IMR-90 (cell line): ENCODE results near the gene UBASH3A. TPM values are rescaled to one million over a fixed set of nuclear protein-coding genes. Genes with fewer than 3 reads are reported as not detected.

Experiments used
- ATAC-seq: fragments of 200-7000 bp; cut with Tn5 transposase; 2 replicates; pipeline ENCODE4 v1.9.1; 2020; ENCODE audit warnings: low read depth, mild to moderate bottlenecking, moderate library complexity
- BruUV-seq: library from RNA; stranded (reverse); fragments of 400-500 nt; replicated peaks from 2 replicates; lab custom pipeline; 2021; lab: Mats Ljungman, UMichigan
- CTCF ChIA-PET: fragments of 300-600 bp; formaldehyde crosslinking; extraction: SDS; loops from one replicate; lab custom pipeline; 2021; ENCODE audit warnings: antibody characterized with exemption; lab: Yijun Ruan, JAX
- POLR2A ChIA-PET: fragments of 300-600 bp; sonication (Branson Sonifier 250); formaldehyde crosslinking; loops from one replicate; lab custom pipeline; 2022; ENCODE audit warnings: antibody characterized with exemption; ENCODE audit not compliant: unreplicated experiment; lab: Charles Lee
- DNase-seq: peaks from one replicate; pipeline ENCODE4 v3.0.0; 2013
- H2AFZ ChIP-seq: replicated peaks from 2 replicates; pipeline ENCODE3; 2013; ENCODE audit warnings: low read length, mild to moderate bottlenecking; ENCODE audit not compliant: poor library complexity
- H2AK5ac ChIP-seq: 2 replicates; pipeline ENCODE4 v1.6.1; 2013; ENCODE audit warnings: low read depth, low read length, inconsistent platforms
- H2AK9ac ChIP-seq: replicated peaks from 2 replicates; pipeline ENCODE3; 2013; ENCODE audit warnings: mild to moderate bottlenecking, low read depth, low read length, moderate library complexity; ENCODE audit not compliant: poor library complexity
- H2BK120ac ChIP-seq: 2 replicates; pipeline ENCODE4 v1.6.1; 2013; ENCODE audit warnings: low read depth, low read length, inconsistent platforms
- H2BK15ac ChIP-seq: 3 replicates; pipeline ENCODE4 v1.6.1; 2013; ENCODE audit warnings: low read depth, low read length, inconsistent platforms
- H2BK20ac ChIP-seq: 2 replicates; pipeline ENCODE4 v1.6.1; 2013; ENCODE audit warnings: low read depth, mild to moderate bottlenecking, inconsistent platforms, low read length, moderate library complexity
- H2BK5ac ChIP-seq: 2 replicates; pipeline ENCODE4 v1.6.1; 2013; ENCODE audit warnings: mild to moderate bottlenecking, low read depth, low read length, inconsistent platforms; ENCODE audit not compliant: poor library complexity, severe bottlenecking
- H3K14ac ChIP-seq: replicated peaks from 2 replicates; pipeline ENCODE4 v1.6.1; 2013; ENCODE audit warnings: low read depth, low read length, inconsistent platforms
- H3K18ac ChIP-seq: 2 replicates; pipeline ENCODE4 v1.6.1; 2013; ENCODE audit warnings: low read depth, low read length, control low read depth
- H3K23ac ChIP-seq: 2 replicates; pipeline ENCODE4 v1.6.1; 2013; ENCODE audit warnings: low read depth, low read length, inconsistent platforms
- H3K27ac ChIP-seq: 2 replicates; pipeline ENCODE4 v1.5.1; 2013; ENCODE audit warnings: mild to moderate bottlenecking, control low read depth, low read length; ENCODE audit not compliant: insufficient read depth
- H3K27me3 ChIP-seq: 2 replicates; pipeline ENCODE4 v1.6.1; 2013; ENCODE audit warnings: low read length; ENCODE audit not compliant: control insufficient read depth, insufficient read depth
- H3K36me3 ChIP-seq: 2 replicates; pipeline ENCODE4 v1.6.1; 2013; ENCODE audit warnings: low read length, mixed read lengths; ENCODE audit not compliant: control insufficient read depth, insufficient read depth
- H3K4ac ChIP-seq: 2 replicates; pipeline ENCODE4 v1.6.1; 2013; ENCODE audit warnings: low read depth, low read length, inconsistent platforms
- H3K4me1 ChIP-seq: 2 replicates; pipeline ENCODE4 v1.6.1; 2013; ENCODE audit warnings: low read length, mixed read lengths; ENCODE audit not compliant: control insufficient read depth, insufficient read depth
- H3K4me2 ChIP-seq: 2 replicates; pipeline ENCODE4 v1.6.1; 2013; ENCODE audit warnings: low read depth, mild to moderate bottlenecking, control low read depth, low read length, moderate library complexity
- H3K4me3 ChIP-seq: 2 replicates; pipeline ENCODE4 v1.5.1; 2013; ENCODE audit warnings: low read depth, mild to moderate bottlenecking, control low read depth, low read length, moderate library complexity; ENCODE audit not compliant: insufficient read depth
- H3K56ac ChIP-seq: 2 replicates; pipeline ENCODE4 v1.6.1; 2013; ENCODE audit warnings: low read length, inconsistent platforms; ENCODE audit not compliant: insufficient read depth; ENCODE audit errors: extremely low read depth
- H3K79me1 ChIP-seq, 2 experiments: 2 replicates each; pipeline ENCODE4 v1.6.1; 2013; ENCODE audit warnings: low read length in 2 of 2, inconsistent platforms in 1 of 2, low read depth in 1 of 2
- H3K9ac ChIP-seq: 2 replicates; pipeline ENCODE4 v1.6.1; 2013; ENCODE audit warnings: low read depth, low read length, control low read depth
- H3K9me1 ChIP-seq: 2 replicates; pipeline ENCODE4 v1.6.1; 2013; ENCODE audit warnings: low read length, inconsistent platforms; ENCODE audit not compliant: insufficient read depth
- H3K9me3 ChIP-seq: 2 replicates; pipeline ENCODE4 v1.6.1; 2013; ENCODE audit warnings: low read length; ENCODE audit not compliant: control insufficient read depth, insufficient read depth
- H4K20me1 ChIP-seq: 2 replicates; pipeline ENCODE4 v1.6.1; 2013; ENCODE audit warnings: low read length, inconsistent platforms; ENCODE audit not compliant: insufficient read depth
- H4K5ac ChIP-seq: 2 replicates; pipeline ENCODE4 v1.6.1; 2013; ENCODE audit warnings: mild to moderate bottlenecking, low read depth, low read length, control low read depth
- H4K8ac ChIP-seq, 2 experiments: 2 replicates each; pipeline ENCODE4 v1.6.1; 2013; ENCODE audit warnings: low read depth in 2 of 2, low read length in 2 of 2, control low read depth in 1 of 2, inconsistent platforms in 1 of 2
- H4K91ac ChIP-seq: 2 replicates; pipeline ENCODE4 v1.6.1; 2013; ENCODE audit warnings: low read depth, low read length, inconsistent platforms; ENCODE audit not compliant: insufficient read depth
- CEBPB ChIP-seq: IDR thresholded peaks from 2 replicates; pipeline ENCODE4 v1.6.1; 2012; ENCODE audit warnings: low read depth, low read length, improper control_type of control experiment
- CHD1 ChIP-seq: IDR thresholded peaks from 2 replicates; pipeline ENCODE4 v1.6.1; 2012; ENCODE audit warnings: low read depth, low read length, improper control_type of control experiment
- CTCF ChIP-seq: conservative IDR thresholded peaks from 2 replicates; pipeline ENCODE4 v1.5.1; 2012; ENCODE audit warnings: mild to moderate bottlenecking, low read depth, low read length, improper control_type of control experiment
- MAZ ChIP-seq: IDR thresholded peaks from 2 replicates; pipeline ENCODE4 v1.6.1; 2012; ENCODE audit warnings: low read depth, mild to moderate bottlenecking, low read length, improper control_type of control experiment, moderate library complexity, borderline replicate concordance
- MXI1 ChIP-seq: IDR thresholded peaks from 2 replicates; pipeline ENCODE4 v1.6.1; 2012; ENCODE audit warnings: low read depth, mild to moderate bottlenecking, low read length, moderate library complexity, borderline replicate concordance
- RAD21 ChIP-seq: IDR thresholded peaks from 2 replicates; pipeline ENCODE4 v1.6.1; 2012; ENCODE audit warnings: low read length, improper control_type of control experiment
- RCOR1 ChIP-seq: IDR thresholded peaks from 2 replicates; pipeline ENCODE4 v1.6.1; 2012; ENCODE audit warnings: mild to moderate bottlenecking, low read length, improper control_type of control experiment; ENCODE audit not compliant: insufficient replicate concordance
- SMC3 ChIP-seq: fragments of 150-350 bp; IDR thresholded peaks from 2 replicates; pipeline ENCODE4 v1.6.1; 2016; ENCODE audit warnings: low read depth, mild to moderate bottlenecking, antibody characterized with exemption, low read length, moderate library complexity
- WGBS, 2 experiments: methylation state at CpG; one replicate each; pipeline versions ENCODE4 v1.1.5 to v1.1.7; 2013; ENCODE audit warnings: missing lambda C conversion rate in 2 of 2; ENCODE audit not compliant: insufficient read length in 1 of 2; ENCODE audit errors: extremely low coverage in 2 of 2; 5-methylcytosine and 5-hydroxymethylcytosine counted together
- dilution Hi-C: fragments of 300-500 bp; cut with HindIII; formaldehyde crosslinking; loops from one replicate; pipeline ENCODE4 v1.14.3; 2018; ENCODE audit warnings: low sequenced_read_pairs; ENCODE audit not compliant: unreplicated experiment
- in situ Hi-C: fragments of 300-500 bp; cut with MboI; formaldehyde crosslinking; loops from 3 replicates; pipeline ENCODE4 v1.14.3; 2019; ENCODE audit warnings: low sequenced_read_pairs, inconsistent platforms, mixed read lengths
- intact Hi-C: fragments of 100-400 bp; cut with micrococcal nuclease; formaldehyde crosslinking; loops from 2 replicates; pipeline ENCODE4 v1.10.0; 2022
- polyA plus RNA-seq, 3 experiments: library from polyadenylated mRNA; depleted of rRNA; stranded (reverse); fragments of >200 nt; gene quantifications; 2 replicates each; pipeline ENCODE4 v1.2.3, GENCODE V29; 2012; ENCODE audit warnings: low replicate concordance in 1 of 3
- total RNA-seq: library from RNA; depleted of rRNA; stranded (reverse); fragments of >200 nt; gene quantifications from 2 replicates; pipeline ENCODE4 v1.2.3, GENCODE V29; 2012

The UBASH3A gene
- total and polyA plus RNA-seq, 2 of the 4 experiments (the other 2 are of a cell fraction): not detected

GRCh38 chr21:42369821-42370220 is 33.9 kb upstream of the UBASH3A start:
- Histone ChIP-seq H2AFZ (no peak overlapping the region), H2BK15ac (no peak overlapping the region), H3K4me1 (no peaks in the 10 kb centered on the region), H3K36me3 (no peaks in the 10 kb centered on the region), H4K5ac (no peak overlapping the region), H2BK120ac (no peak overlapping the region), H3K79me1 (no peaks in the 10 kb centered on the region), H3K27ac (no peak overlapping the region), H3K23ac (no peak overlapping the region), H3K9me1 (no peaks in the 10 kb centered on the region), H3K56ac (no peak overlapping the region), H4K8ac (no peak overlapping the region), H3K18ac (no peak overlapping the region), H3K4me2 (no peak overlapping the region), H3K27me3 (peaks cover 13% of the 10 kb centered on the region; the same call in 1 of the 2 replicates), H3K9me3 (no peaks in the 10 kb centered on the region), H3K9ac (no peak overlapping the region), H3K4me3 (no peak overlapping the region), H4K91ac (no peak overlapping the region), H2AK5ac (no peak overlapping the region), H4K20me1 (no peaks in the 10 kb centered on the region), H3K4ac (no peak overlapping the region), H2AK9ac (no peak overlapping the region), H2BK5ac (no peak overlapping the region), H3K14ac (no peak overlapping the region), H2BK20ac (no peak overlapping the region)
- CTCF ChIA-PET: no interaction called here
- WGBS, 2 experiments: 75% methylated on average over 6 of the region's 16 CpGs; no CpG with 5 or more reads in 1 of the 2 experiments
- ATAC-seq (no peak), DNase-seq (no peak)
- intact Hi-C loops: no loop called here
- in situ Hi-C loops: no loop called here
- POLR2A ChIA-PET: no interaction called here
- no peak for TF ChIP-seq CTCF
- no peak for TF ChIP-seq MXI1
- TF ChIP-seq SMC3: no peak
- TF ChIP-seq CHD1: no peak
- no peak for TF ChIP-seq RAD21
- TF ChIP-seq RCOR1: no peak
- TF ChIP-seq CEBPB: no peak
- TF ChIP-seq MAZ: no peak
- no TSS peak for BruUV-seq
- dilution Hi-C loops: no loop called here
